SH-SY5Y (cell line): ENCODE measurements around the gene KCTD10.

Experiments
- GATA2 ChIP-seq: IDR thresholded peaks from 2 replicates; pipeline ENCODE4 v1.6.1; 2011; ENCODE audit warnings: mild to moderate bottlenecking, low read depth, low read length
- GATA3 ChIP-seq: IDR thresholded peaks from 2 replicates; pipeline ENCODE4 v1.6.1; 2011; ENCODE audit warnings: low read depth, mild to moderate bottlenecking, low read length, moderate library complexity

GRCh38 chr12:109495012-109495411, 17.9 kb upstream of the KCTD10 start:
- no peak for TF ChIP-seq GATA2
- TF ChIP-seq GATA3, result no peak
